ENCODE data around the gene FKBP14. TPM values are rescaled to one million over a fixed set of nuclear protein-coding genes. Genes with fewer than 3 reads are reported as not detected.

Gene FKBP14
- total and polyA plus RNA-seq, 12 donors = 2.0 to 35.0 (median 12.7) TPM

DNA sequence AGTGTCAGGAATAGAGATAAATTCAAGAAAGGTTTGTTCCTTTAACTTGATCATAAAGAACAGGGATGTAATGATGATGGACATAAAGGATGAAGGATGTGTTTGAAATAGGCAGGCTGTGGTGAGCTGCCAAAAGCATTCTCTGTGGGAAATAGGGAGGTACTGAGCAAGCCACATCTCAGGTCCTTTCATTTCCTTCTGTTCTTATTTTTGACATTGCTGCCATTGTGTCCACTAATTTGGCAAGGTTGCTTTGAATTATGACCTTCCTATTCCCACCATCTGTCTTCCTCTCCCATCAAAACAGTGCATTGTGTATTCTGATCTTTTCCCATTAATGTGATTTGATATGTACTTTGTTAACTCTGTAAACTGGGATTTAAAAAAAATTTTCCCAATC lies 46.4 kb downstream of the FKBP14 start:
- TF ChIP-seq, protein P1, sequence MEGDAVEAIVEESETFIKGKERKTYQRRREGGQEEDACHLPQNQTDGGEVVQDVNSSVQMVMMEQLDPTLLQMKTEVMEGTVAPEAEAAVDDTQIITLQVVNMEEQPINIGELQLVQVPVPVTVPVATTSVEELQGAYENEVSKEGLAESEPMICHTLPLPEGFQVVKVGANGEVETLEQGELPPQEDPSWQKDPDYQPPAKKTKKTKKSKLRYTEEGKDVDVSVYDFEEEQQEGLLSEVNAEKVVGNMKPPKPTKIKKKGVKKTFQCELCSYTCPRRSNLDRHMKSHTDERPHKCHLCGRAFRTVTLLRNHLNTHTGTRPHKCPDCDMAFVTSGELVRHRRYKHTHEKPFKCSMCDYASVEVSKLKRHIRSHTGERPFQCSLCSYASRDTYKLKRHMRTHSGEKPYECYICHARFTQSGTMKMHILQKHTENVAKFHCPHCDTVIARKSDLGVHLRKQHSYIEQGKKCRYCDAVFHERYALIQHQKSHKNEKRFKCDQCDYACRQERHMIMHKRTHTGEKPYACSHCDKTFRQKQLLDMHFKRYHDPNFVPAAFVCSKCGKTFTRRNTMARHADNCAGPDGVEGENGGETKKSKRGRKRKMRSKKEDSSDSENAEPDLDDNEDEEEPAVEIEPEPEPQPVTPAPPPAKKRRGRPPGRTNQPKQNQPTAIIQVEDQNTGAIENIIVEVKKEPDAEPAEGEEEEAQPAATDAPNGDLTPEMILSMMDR (IDR thresholded peaks at IDR 0.05) = no peak
- no peak for TF ChIP-seq POLR2A (IDR thresholded peaks at IDR 0.05)
- no peaks in the 10 kb centered on the region for H3K27me3 ChIP-seq
- no peak overlapping the region for H3K4me3 ChIP-seq
- intact Hi-C loops (cut with DNase I) = no loop called here
- H3K27ac ChIP-seq = no peak overlapping the region
- DNase-seq = no peak
- H3K36me3 ChIP-seq (replicated peaks in 1 of 2) = no peaks in the 10 kb centered on the region
- H3K9me3 ChIP-seq (replicated peaks in 1 of 3) = no peaks in the 10 kb centered on the region
- H3K4me1 ChIP-seq (replicated peaks in 1 of 2) = peaks cover 0 to 13% of the 10 kb centered on the region in 2 donors

GRCh38 chr7:29977886-29978651 lies 48.4 kb downstream of the FKBP14 start:
- intact Hi-C loops (cut with DNase I) = no loop called here
- Histone ChIP-seq H3K36me3 (replicated peaks in 1 of 2) (no peaks in the 10 kb centered on the region), H3K4me1 (replicated peaks in 1 of 2) (peaks cover 0 to 14% of the 10 kb centered on the region in 2 donors), H3K27ac (no peak overlapping the region), H3K9me3 (replicated peaks in 1 of 3) (no peaks in the 10 kb centered on the region), H3K27me3 (no peaks in the 10 kb centered on the region), H3K4me3 (no peak overlapping the region)
- WGBS, 4 donors = 90 to 94% (median 93%) methylated on average over 8 of the region's 8 CpGs
- no peak for DNase-seq
- TF ChIP-seq POLR2A (IDR thresholded peaks at IDR 0.05) = no peak
- TF ChIP-seq, protein P1 (IDR thresholded peaks at IDR 0.05) = no peak

- WGBS, 4 donors = 60 to 82% (median 71%) methylated on average over 6 of the region's 6 CpGs
- Histone ChIP-seq H3K4me1 (replicated peaks in 1 of 2) (peaks cover 0 to 21% of the 10 kb centered on the region in 2 donors), H3K27me3 (no peaks in the 10 kb centered on the region), H3K9me3 (replicated peaks in 1 of 3) (no peaks in the 10 kb centered on the region), H3K4me3 (no peak overlapping the region), H3K36me3 (replicated peaks in 1 of 2) (no peaks in the 10 kb centered on the region), H3K27ac (peak overlapping the region in 2 of 5 donors; percentile 10 to 21)
- peak in 6 of 7 donors; percentile 27 to 75 (median 44) for DNase-seq
- TF ChIP-seq, protein P1 (IDR thresholded peaks at IDR 0.05) = no peak
- no peak for TF ChIP-seq POLR2A (IDR thresholded peaks at IDR 0.05)
- intact Hi-C loops (cut with DNase I) = no loop called here
Observed at GRCh38 chr7:29976673-29977415, 49.7 kb downstream of the FKBP14 start.

DNA sequence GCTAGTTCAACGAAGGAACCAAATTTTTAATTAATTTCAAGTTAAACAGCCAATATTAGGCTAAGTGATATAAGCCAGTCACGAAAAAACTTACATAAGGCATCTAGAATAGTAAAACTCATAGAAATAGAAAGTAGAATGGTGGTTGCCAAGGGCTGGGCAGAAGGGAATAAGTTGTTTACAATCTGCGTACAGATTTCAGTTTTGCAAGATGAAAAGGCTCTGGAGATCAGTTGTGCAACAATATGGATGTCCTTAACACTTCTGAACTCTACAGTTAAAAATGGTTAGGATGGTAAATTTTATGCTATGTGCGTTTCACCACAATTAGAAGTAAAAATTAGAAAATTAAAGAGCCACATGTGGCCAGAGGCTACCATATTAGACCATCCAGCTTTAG lies 50.2 kb downstream of the FKBP14 start:
- H3K36me3 ChIP-seq (replicated peaks in 1 of 2) = no peaks in the 10 kb centered on the region
- no peak for DNase-seq
- 73 to 81% (median 79%) methylated on average over 4 of the region's 4 CpGs for WGBS, 4 donors
- no peaks in the 10 kb centered on the region for H3K27me3 ChIP-seq
- TF ChIP-seq, protein P1 (IDR thresholded peaks at IDR 0.05) = no peak
- TF ChIP-seq POLR2A (IDR thresholded peaks at IDR 0.05) = no peak
- intact Hi-C loops (cut with DNase I) = no loop called here
- no peaks in the 10 kb centered on the region for H3K9me3 ChIP-seq (replicated peaks in 1 of 3)
- peak overlapping the region in 2 of 5 donors; percentile 10 to 36 for H3K27ac ChIP-seq
- H3K4me3 ChIP-seq = no peak overlapping the region
- peaks cover 0 to 24% of the 10 kb centered on the region in 2 donors for H3K4me1 ChIP-seq (replicated peaks in 1 of 2)

All from adrenal gland (tissue), 12 donors.